ENCODE results near the gene ANAPC2.

DNA sequence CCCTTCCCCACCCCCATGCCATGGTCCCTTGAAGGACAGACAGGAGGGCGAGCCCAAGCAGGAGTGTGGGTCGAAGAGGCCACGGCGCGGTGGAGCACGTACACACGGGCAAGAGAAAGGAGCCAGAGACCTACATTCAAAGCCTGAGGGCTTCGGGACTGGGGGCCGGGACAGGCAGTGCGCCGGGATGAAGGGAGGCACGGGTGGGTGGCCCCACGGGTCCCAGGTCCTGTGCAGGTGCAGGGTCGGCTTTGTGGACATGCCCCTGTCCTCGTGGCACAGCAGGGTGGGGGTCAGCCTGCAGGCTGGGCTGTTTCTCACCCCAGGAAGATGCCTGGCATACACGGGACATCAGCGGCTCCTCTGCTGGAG is 28.3 kb downstream of the ANAPC2 start:
- no peak for TF ChIP-seq POLR2A (IDR thresholded peaks at IDR 0.05; ENCODE audit: extremely low read depth, insufficient read length)
- TF ChIP-seq, protein P1, sequence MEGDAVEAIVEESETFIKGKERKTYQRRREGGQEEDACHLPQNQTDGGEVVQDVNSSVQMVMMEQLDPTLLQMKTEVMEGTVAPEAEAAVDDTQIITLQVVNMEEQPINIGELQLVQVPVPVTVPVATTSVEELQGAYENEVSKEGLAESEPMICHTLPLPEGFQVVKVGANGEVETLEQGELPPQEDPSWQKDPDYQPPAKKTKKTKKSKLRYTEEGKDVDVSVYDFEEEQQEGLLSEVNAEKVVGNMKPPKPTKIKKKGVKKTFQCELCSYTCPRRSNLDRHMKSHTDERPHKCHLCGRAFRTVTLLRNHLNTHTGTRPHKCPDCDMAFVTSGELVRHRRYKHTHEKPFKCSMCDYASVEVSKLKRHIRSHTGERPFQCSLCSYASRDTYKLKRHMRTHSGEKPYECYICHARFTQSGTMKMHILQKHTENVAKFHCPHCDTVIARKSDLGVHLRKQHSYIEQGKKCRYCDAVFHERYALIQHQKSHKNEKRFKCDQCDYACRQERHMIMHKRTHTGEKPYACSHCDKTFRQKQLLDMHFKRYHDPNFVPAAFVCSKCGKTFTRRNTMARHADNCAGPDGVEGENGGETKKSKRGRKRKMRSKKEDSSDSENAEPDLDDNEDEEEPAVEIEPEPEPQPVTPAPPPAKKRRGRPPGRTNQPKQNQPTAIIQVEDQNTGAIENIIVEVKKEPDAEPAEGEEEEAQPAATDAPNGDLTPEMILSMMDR (IDR thresholded peaks at IDR 0.05; ENCODE audit: low read depth, low read length) = no peak
